ENCODE data around the gene PDC. TPM values are rescaled to one million over a fixed set of nuclear protein-coding genes. Genes with fewer than 3 reads are reported as not detected.
A peak's percentile ranks its signal among the peaks of the same experiment; 100 is the strongest.

The PDC gene
- polyA plus RNA-seq (ENCODE audit: insufficient read length): 0.54 TPM

DNA sequence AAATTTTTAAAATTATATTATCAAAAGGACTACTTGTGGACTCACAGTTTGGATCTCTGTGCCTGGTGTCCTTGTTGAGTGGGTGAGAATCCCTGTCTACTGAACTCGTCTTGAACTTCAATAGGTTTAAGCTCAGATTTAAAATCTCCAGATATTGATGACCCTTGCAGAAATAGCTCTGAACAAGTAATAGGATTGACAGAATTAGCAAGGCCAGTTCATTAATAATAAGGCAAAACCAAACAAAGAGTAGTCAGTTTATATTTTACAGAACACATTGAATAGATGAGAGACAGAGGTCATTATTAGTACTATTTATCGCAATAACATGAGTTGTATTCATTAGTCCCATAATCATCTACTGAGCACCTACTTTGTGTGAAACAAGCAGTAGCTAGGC lies at the start of gene PDC:
PDC (minus strand) TSS at position 101 of the 400 bp plus-strand sequence. CDS start 11,655 bp downstream, outside the sequence.
- no peak for DNase-seq (ENCODE audit: low read depth)

DNA sequence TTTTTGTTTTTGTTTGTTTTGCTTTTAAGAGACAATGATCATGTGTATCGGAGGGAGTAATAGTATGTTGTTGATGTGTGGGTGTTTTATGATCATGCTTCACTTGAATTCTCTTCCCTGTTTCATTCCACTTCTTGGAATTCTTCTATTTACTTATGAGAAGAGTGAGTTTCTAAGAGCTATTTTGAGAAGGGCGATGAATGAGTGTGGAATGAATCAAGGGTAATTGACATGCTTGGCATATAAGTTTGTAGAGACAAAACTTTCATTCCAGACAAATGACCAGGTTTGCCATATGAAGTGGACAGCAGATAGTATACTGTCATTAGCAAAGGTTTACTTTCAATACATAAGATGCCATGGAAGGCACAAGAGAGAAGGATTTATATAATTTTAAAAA lies 42.3 kb upstream of the PDC start:
- DNase-seq (ENCODE audit: low read depth): no peak

DNA sequence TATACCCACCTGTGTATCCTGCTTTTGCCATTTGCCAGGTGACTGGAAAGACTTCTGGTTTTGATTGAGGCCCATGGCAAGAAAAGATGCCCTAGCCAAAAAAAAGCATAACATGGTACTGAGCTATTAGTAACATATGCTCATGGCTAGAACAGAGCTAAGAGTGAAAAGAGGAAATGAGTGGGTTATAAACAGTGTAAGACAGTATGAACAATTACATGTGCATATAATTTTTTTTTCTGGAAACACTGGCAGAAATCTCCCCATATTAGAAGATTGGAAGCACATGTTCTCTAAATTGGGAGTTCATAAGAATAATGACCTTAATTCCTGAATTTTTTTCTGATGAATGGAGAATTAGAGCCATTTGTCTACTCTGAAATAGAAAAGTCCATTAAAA lies 41.2 kb upstream of the PDC start:
- DNase-seq (ENCODE audit: low read depth): no peak

DNA sequence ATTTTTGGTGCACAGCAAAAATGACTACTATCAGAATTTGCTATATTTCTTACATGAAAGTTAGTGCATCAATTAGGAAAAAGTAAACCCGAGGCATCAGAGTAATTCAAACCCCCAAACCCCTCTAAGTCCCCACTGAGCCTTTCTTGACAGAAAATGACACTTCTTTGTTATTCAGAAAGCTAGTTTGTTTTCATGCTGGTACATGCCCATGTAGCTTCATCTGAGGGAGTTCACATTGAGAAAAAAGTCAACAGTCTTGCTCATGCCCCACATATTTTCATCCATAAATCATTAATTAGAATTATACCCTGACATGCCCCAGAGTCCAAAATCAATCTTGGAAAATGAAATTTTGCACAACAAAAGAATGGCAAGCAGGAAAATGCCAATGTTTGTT lies 39.9 kb upstream of the PDC start:
- no peak for DNase-seq (ENCODE audit: low read depth)

DNA sequence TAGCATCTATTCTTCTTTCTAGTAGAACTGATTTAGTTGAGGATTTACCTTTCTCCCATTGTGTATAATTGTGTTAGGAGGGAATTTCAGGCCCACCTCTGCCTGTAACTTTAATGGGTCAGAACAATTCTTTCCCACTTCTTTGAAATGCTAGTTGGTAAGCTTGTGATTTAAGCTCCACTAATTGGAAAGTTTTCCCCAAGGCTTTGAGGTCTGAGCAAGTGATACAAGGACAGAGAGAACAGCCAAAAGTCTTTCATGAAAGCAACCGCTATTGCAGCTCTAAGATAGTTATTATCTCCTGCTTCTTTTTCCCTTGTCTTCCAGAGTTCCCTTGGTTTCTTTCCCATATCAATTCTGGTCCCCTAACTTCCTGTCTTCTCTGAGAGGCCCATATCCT lies 38.7 kb upstream of the PDC start:
- DNase-seq (ENCODE audit: low read depth): no peak

DNA sequence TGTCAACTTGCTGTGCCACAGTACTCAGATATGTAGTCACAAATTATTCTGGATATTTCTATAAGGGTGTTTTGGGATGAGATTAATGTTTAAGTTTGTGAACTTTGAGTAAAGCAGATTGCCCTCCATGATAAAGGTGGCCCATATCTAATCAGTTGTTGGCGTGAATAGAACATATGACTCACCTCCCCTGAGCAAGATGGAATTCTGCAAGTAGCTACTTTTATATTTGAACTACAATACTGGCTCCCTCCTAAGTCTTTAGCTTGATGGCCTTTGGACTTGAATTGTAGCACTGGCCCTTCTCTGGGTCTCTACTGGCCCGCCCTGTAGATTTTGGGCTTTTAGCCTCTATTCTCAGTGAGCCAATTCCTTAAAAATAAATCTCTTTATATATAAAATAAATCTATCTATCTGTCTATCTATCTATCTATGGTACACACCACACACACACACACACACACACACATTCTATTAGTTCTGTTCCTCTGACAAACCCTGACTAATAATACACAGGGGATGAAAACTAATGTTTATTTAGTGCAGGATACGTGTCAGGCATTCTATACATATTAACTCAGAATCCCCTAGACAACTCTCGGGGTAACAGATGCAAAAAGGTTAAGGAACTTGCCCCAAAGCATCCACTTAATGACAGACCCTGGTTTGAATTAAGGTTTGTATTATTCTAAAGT lies 37.9 kb upstream of the PDC start:
- DNase-seq (ENCODE audit: low read depth): no peak

DNA sequence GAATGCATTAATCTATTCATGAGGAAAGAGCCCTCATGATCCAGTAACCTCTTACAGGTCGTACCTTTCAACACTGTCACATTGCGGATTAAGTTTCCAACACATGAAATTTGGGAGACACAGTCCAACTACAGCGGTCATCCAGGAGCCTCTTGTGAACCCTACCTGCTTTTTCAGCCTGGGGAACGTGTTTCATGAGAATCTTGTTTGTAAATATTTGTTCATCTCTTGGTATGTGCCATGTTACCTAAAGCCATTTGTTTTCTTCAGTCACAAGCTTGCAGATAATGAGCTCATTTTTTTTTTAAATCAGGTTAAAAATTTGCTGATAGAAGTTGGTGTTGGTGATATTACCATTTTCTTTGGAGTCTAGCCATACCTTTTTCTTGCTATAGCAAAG lies 37.2 kb upstream of the PDC start:
- DNase-seq (ENCODE audit: low read depth): no peak

DNA sequence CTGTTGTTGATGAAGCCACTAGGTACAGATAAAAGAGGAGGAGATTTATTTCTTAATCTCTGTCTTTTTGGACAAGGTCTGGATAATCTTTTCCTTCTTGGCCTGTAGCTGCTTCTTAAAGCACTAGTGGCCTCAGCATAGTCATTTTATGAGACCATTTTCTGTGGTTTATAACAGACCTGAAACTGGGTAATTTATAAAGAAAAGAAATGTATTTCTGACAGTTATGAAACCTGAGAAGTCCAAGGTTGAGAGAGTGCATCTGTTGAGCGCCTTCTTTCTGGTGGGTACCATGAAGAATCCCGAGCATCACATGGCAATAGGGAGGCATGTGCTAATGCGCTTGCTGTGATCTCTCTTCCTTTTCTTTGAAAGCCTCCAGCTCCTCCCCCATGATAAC lies 36.7 kb upstream of the PDC start:
- no peak for DNase-seq (ENCODE audit: low read depth)

DNA sequence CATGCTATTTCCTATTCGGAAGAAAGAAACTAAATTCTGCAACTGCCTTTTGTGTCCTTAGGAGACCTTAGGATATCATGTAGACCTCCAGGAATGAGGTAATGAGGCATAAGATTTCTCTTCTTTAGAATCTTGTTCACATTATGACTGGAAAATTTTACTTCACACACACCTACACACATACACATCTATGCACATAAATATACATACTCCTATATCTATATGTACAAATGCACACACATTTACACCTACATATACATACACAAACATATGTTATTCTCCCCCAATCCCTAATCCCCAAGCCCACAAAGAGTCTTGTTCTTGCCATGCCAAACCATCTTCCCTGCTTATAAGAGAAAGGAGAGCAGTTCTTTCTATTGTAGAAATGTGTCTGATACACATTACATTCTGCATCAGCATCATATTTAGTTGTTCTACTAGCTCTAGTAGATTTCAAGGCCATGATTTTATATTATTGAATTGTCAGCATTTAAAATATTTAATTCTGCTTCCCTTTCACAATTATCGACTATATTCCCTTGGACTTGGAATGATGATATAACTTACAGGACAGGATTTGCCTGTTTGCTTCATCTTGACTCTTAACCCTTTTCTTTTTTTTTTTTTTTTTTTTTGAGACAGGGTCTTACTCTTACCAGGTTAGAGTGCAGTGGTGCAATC lies 35.4 kb upstream of the PDC start:
- DNase-seq (ENCODE audit: low read depth): no peak

DNA sequence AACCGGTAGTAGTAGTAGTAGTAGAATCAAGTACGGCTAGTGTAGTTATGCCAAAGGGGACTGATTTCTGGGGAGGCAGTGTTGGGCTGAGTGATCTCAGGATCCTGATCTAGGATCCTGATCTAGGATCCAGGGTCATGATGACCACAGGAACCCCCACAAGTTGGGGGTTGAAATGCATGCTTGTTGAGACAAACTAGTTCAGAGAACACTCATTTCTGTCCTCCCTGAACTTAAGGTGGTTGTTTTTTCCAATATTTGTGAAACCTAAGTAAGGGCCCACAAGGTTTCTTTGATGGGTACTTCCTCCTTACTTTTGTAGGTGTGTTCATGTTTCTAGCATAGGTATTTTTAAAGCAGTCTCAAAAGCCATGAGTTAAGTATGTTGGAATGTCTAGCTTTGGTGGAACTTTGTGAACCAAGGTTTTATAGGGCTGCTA lies 33.9 kb upstream of the PDC start:
- no peak for DNase-seq (ENCODE audit: low read depth)

DNA sequence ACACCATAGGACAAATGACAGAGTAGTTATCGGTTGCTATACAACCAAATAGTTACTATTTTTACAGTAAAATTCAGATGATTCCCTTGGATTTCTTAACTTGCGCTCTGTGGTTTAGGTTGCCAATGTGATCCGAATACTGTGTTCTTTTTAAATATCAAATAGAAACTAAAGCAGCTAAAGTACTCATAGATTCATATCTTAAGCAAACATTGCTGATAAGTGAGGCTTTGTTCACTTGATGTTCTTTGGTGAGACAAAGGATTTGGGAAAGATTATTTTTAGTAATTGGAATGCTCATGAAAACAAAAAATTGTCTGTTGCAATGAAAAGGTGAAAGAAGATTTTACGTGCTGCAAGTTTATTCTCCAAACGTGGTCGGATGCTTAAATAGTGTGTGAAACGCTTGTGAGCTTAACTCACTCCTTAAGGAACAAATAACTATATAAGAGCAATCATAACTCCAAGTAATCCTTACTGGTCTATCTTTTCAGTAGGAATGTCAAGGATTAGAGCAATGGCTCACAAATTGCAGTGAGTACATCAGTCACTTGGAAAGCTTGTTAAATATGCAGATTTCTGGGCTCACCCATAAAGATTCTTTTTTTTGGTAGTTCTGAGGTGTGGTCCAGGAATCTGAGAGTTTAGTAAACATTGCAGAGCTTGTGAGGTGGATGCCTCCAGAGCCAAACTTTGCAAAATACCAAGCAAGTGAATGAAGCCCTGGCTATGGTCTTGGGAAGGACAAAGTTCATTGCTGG lies 31.8 kb upstream of the PDC start:
- DNase-seq (ENCODE audit: low read depth): no peak

DNA sequence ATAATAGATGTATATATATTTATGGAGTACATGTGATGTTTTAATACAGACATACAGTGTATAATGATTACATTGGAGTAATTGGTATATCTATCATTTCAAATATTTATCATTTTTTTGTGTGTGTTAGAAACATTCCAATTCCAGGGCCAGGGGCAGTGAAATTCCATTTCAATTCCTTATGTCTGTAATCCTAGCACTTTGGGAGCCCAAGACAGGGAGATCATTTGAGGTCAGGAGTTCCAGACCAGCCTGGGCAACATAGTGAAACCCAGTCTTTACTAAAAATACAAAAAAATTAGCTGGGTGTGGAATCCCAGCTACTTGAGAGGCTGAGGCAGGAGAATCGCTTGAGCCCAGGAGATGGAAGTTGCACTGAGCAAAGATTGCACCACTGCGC lies 30.4 kb upstream of the PDC start:
- no peak for DNase-seq (ENCODE audit: low read depth)

DNA sequence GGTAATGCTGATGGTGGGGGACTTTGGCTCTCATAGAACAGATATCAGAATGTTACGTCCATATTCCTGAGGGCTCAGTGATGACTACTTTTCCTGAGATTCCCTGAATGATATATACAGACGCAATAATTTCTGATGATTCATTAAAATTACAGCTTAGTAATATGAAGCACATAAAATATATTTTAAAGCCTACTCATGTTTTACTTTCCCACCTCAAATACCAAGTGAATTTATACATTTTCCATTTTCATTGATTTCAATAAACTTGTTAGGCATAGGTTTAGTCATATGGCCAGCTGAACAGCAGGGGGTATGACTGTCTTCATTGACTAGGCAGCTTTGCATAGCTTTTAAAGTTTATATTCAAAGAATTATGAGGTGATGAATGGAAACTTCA lies 26.2 kb upstream of the PDC start:
- no peak for DNase-seq (ENCODE audit: low read depth)

DNA sequence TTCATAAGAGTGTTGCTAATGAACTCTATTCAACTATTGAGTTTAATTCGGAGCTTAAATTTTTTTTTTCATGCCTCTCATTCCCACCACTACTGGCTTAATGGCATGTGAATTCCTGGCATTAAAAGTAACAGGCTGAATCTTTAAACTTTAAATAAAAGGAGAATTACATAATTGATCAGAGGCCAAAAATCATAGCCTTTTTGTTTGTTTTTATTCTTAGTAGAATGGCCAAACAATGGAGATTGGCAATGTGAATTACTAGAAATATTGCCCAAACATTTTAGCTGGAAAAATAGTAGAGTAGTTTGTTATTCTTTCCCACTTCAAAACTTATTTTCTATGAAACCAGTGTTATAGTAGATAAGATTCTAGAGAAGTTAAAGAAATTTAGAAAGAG lies 25.1 kb upstream of the PDC start:
- DNase-seq (ENCODE audit: low read depth): no peak

DNA sequence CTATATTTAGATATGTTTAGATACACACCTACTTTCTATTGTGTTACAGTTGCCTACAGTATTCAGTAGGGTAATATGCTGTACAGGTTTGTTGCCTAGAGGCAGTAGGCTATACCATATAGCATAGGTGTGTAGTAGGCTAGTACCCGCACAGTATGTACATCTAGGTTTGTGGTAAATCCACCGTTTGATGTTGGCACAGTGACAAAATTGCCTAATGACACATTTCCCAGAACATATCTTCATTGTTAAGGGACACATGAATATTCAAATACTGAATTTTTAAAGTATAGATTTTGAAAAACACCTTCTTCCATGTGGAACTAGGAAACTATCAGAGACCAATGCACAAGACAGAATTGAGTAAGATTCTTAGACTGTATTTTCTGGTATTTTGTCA lies 22.6 kb upstream of the PDC start:
- no peak for DNase-seq (ENCODE audit: low read depth)

DNA sequence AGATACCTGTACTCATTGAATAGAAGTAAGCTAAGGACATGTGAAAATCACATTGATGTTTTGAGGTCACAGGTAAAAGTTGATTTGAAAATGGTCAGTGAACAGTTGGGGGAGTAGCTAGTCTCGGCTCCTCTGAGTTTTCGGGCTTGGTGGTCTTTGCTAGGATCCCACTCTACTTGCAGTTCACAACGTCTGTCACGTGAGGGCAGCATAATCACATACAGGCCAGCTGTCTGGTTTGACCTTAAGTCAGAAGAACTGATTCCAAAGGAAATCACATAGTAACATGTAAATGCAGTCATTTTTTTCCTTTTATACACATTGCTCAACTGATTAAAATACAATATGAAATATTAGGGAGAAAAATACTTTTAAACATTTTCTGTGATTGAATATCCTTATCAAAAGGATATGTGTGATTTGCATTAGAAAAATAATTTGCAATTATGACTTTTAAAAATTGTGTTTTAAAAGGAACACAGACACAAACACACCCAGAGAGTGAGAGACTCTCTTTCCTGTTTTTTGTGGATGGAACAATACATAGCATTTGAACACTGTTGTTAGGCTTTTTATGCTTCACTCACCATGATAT lies 21.8 kb upstream of the PDC start:
- peak; percentile 56 for DNase-seq (ENCODE audit: low read depth)

DNA sequence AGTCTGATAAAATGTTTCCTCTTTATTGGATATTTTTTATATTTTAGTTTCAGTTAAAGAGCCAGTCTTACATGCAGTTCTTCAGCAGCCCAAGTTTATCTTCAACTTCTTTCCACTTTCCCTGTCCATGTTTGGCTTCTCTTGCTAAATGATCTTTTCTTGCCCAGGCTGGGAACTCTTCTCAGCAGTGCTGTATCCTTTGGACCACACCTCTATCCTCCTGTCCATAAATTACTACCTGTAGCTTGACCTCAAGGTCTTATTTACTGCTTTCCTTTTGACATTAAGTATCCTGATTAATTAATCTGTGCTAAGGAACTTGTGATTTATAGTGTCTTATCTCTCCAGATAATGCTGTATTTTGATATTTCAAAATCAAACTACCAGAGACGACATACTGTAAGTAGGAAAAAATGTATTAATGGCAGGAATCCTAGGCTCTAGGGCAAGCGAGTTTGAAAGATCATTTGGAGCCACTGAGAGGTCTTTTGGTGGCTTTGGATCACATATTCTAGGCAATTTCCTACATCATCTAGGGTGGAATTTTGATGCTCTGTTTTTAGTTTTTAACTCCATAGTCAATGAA lies 20.5 kb upstream of the PDC start:
- no peak for DNase-seq (ENCODE audit: low read depth)

DNA sequence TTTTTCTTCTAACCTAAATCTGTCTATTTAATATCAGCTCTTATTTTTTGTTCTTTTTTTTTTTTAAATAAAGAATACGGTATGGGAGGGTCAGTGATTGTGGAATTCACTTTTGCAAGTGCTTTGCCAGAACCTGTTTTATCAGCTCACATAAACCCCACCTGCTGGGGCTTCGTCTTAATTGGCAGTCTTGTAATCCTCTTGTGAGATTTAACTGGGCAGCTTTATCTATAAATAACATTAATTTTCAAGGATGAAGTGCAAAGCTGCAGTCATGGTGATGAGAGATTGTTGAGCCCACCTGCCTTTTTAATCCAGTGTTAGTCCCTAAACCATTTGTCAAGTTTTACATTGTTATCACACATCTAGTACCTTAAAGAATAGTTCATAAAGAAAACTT lies 18.2 kb upstream of the PDC start:
- no peak for DNase-seq (ENCODE audit: low read depth)

DNA sequence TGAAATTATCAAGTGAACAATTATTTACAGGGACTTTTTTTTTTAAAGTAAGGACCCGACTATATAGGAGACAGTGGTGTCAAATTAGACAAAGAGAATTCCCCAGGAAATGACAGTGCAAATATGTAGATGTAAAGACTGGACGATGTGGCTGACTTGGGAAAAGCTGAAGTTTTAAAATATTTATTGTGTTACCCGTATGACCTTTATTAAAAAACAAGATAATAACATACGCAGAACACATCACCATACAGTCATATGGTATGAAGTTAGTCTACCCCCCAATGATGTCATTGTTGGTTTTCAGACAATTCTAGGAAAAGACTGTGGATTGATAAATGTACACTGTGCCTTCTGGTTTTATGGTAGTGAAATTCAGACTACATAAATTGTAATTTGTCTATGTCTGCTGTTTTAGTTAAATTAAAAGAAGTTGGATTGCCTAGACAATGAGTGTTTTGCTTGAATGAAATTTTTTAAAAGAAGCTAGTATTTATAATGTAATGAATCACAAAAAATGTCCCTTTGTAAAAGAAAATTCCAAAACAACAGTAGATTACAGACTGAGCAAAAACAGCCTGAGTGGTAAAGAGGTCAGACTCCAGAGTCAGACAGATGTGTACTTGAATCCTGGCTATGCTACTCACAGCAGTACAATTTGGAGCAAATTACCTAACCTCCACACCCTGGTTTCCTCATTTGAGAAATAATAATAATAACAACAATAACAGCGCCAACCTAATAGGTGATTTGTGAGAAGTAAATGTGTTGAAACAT lies 15.5 kb upstream of the PDC start:
- no peak for DNase-seq (ENCODE audit: low read depth)

DNA sequence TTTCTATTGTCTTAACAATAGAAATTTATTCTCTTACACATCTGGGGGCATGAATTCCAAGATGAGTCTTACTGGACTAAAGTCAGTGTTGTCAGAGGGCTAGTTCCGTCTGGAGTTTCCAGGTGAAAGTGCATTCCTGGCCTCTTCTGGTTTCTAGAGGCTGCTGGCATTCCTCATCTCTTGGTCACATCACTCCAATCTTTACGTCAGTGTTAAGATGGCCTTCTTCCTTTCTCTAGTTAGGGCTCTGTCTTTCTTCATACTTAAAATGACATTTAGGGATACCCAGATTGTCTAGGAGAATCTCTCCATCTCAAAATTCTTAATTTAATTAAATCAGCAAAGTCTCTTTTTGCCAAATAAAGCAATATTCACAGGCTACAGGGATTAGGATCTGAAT lies 13.3 kb upstream of the PDC start:
- no peak for DNase-seq (ENCODE audit: low read depth)

DNA sequence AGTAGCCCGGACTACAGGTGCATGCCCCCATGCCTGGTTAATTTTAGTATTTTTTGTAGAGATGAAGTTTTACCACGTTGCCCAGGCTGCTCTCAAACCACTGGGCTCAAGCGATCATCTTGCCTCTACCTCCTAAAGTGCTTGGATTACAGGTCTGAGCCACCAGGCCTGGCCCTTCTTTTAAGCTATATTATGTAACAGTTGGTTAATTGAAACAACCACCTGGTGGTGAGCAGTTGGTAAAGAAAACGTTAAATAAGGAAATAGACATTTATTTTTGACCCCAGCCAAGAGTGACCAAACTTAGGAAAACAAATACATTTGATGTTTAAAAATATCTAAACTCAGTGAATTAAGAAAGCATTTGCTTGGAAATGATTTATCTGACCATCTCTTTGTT lies 12.1 kb upstream of the PDC start:
- no peak for DNase-seq (ENCODE audit: low read depth)
